ENCODE data around the gene GDF2.

The GDF2 gene

GRCh38 chr10:47370015-47370767 lies 47.9 kb downstream of the GDF2 start:
- no peak for DNase-seq (ENCODE audit: low read depth)

DNA sequence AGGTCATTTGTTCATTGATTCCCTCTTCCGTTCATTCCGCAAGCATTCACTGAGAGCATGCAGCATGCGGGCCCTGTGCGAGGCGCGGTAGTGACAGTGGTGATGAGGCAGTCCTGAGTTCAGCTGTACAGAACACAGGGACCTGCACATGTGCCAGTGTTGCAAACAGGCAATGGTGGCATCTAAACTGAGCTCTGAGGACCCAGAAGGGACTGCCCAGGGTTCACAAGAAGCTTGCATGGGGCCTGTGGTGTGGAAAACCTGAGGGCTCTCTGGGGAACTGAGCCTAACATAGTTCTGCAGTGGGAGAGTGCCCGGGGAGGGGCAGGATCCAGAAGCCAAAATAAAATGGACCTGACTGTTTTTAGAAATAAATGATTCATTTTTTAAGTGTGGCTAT lies 48.6 kb downstream of the GDF2 start:
- DNase-seq (ENCODE audit: low read depth), result no peak

DNA sequence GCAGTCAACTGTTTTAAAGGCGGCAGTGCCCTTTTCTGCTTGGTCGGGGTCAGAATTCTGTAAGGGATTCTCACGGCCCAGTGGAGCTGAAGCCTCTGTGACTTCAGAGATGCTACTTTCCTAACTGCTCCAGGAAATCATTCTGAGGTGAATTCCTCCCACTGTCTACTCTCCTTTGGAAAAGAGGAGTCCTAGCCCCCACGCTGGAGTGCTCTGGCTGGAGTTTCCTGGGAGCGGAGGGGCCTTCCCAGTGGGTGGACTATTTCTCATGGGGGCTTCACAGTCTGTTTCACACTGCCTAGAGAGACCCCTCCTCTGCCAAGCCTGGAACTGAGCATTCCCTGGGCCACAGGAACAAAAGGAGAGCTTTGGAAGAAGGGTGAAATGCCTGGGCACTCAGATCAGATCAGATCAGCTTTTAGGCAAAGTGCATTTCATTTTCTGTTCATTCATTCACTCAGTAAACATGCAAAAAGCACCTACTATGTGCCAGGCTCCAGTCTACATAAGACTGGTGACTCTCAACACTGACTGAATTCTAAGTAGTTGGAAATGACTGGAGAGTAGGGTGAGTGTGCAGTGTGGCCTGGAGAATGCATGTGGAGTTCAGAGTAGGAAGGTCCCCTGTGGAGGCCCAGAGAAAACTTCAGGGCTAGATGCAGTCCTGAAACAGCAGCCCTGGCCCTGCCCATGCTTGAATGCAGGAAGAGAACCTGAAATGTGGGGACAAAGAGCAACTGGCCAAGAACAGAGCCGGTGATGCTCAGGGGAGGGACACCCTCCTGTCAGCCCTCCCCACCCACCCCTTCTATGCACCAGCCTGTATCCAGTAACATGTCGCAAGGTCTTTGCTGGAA lies 49.6 kb downstream of the GDF2 start:
- no peak for DNase-seq (ENCODE audit: low read depth)

GRCh38 chr10:47372726-47373125 lies 50.5 kb downstream of the GDF2 start:
- DNase-seq (ENCODE audit: low read depth), result no peak

- DNase-seq (ENCODE audit: low read depth), result peak; percentile 18
Measured at GRCh38 chr10:47374611-47375536, 52.6 kb downstream of the GDF2 start.

DNA sequence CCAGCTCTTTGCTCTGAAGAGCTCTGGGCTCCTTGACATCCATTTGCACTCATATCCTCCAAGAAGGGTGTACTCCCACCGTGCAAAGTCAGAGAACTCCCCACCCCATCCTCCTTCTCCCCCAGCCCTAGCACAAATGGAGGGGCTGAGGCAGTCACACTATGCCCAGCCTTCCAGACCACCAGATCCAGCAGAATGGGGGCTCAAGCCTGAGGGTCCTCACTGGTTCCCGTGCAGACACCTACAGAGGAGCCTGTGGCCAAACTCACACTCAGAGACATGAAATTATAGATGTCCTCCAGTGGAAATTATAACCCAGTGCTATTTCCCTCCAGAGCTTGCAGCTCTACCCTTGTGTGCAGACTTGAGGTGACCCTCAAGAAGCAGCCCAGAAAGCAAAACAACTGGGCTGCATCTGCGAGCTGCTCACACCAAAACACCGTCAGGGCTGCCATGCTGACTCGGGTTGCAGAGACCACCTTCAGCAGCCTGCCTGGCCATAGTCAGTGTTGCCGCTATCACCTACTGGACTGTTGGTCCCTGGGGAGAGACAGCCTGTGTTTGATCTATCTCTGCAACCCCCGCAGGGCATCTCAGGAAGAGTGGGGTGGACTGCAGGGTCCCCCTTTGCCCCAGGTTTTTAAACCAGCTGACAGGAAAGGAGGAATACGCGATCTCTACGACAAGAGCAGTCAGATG lies 54.4 kb downstream of the GDF2 start:
- DNase-seq (ENCODE audit: low read depth), result no peak
